Dedifferentiated amniotic fluid mesenchymal stem cell (primary cell): ENCODE results near the gene CR1.
"Not testable (repeated sequence)": the region's sequence is repeated elsewhere in the genome, so short reads cannot be mapped to it uniquely, and the experiment has no call there.

ENCODE experiments used
- DNase-seq: peaks from one replicate; pipeline ENCODE4 v3.0.0-alpha.2; 2016; ENCODE audit errors: extremely low spot score

The CR1 gene

DNA sequence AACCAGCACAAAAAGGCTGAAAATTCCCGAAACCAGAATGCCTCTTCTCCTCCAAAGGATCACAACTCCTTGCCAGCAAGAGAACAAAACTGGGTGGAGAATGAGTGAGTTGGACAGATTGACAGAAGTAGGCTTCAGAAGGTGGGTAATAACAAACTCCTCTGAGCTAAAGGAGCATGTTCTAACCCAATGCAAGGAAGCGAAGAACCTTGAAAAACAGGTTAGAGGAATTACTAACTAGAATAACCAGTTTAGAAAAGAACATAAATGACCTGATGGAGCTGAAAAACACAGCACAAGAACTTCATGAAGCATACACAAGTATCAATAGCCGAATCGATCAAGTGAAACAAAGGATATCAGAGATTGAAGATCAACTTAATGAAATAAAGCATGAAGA is 93.5 kb downstream of the CR1 start:
- not testable (repeated sequence) for DNase-seq

DNA sequence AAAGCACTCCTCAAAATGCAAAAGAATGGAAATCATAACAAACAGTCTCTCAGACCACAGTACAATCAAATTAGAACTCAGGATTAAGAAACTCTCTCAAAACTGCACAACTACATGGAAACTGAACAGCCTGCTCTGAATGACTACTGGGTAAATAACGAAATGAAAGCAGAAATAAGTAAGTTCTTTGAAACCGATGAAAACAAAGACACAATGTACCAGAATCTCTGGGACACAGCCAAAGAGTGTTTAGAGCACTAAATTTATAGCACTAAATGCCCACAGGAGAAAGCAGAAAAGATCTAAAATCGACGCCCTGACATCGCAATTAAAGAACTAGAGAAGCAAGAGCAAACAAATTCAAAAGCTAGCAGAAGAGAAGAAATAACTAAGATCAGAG is 95.2 kb downstream of the CR1 start:
- DNase-seq, result not testable (repeated sequence)

DNA sequence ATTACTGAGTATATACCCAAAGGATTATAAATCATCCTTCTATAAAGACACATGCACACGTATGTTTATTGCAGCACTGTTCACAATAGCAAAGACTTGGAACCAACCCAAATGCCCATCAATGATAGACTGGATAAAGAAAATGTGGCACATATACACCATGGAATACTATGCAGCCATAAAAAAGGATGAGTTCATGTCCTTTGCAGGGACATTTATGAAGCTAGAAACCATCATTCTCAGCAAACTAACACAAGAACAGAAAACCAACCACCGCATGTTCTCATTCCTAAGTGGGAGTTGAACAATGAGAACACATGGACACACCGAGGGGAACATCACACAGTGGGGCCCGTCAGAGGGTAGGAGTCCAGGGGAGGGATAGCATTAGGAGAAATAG is 98.1 kb downstream of the CR1 start:
- DNase-seq, result not testable (repeated sequence)

DNA sequence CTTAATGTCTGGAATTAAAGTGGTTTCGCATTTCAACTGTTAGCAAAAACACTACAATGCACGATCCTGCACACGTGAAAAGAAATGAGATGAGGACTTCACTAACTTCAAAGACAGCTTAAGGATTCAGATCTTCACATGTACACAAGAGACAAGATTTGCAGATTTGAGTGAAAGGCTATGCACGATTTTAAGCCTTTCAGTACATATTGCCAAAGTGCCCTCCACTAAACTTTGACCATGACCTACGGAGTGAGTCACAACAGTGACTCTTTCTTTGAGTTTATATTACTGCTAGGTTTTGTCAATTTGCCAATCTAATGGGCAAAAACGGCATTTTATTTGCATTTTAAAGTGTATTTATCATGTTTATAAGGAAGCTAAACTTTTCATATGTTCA is 107.8 kb downstream of the CR1 start:
- DNase-seq, result no peak

DNA sequence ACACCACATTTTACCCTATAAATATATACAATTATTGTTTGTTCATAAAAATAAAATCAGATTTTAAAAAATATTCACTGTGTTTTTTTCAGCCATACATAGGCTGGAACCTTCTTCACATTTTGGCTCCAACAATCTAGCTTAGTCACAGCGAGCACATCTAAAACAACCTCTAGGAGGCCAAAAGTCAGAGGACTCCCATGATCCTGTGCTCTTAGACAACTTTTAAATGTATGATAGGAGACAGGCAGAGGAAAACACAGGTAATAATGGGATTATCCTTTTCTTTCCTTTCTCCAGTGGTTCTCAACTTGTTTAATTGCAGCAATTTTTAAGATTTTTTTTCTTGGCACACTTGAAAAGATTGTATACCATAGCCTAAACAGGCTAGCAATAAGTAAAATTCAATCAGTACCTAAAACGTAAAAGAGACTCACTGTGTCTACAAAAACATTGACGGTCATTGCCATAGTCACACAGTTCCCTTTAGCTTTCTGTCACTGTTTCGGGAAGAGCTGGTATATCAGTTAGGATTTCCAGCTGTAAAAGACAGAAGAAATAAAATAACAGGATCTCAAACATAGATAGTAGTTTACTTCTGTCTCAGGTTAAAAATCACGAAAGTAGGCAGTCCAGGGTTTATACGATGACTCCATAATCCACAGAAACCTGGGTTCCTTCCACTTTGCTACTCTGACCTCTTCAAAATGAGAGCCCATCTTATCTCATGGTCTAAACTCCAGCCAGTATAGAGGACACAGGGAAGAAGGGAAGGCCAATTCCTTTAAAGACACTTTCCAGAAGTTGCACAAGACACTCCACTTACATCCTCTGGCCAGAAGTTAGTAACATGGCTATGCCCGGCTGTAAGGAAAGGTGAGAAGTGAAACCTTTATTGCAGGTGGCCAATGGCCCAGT is 109.7 kb downstream of the CR1 start:
- no peak for DNase-seq

DNA sequence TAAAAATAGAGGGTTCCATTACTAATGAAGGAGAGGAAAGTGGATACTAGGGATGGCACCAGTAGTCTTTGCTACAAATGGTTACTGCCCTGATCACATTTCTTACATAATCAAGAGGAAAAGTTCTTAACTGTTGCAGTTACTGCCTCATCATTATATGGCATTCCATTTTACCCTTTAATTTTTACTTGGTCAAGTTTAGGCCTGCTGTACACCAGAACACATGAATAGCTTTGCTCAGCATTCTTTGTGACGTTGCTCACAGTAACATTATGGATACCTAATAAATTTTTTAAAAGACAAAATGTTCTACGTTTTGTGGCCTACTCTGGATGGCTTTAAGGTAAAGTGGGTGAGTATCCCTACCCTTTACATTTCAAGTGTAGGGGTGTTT is 110.4 kb downstream of the CR1 start:
- no peak for DNase-seq

DNA sequence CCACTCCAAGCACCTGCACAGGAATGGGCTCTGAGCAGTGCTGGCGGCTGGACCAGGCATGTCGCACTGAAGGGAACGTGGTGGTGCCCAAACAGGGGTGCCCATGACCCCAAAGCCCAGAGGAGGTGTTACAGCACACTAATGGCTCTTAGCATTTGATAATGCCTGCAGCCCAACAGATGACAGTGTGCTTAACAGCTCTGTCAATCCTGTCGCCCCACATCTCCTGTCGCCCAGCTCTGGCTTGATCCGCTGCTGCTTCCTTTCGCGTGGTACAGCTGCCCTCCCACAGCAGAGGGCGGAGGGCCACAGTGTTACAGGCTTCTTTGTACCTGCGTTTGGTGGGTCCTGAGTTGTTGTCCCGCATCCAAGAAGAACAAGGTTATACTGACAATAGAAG is 116.8 kb downstream of the CR1 start:
- DNase-seq, result no peak

DNA sequence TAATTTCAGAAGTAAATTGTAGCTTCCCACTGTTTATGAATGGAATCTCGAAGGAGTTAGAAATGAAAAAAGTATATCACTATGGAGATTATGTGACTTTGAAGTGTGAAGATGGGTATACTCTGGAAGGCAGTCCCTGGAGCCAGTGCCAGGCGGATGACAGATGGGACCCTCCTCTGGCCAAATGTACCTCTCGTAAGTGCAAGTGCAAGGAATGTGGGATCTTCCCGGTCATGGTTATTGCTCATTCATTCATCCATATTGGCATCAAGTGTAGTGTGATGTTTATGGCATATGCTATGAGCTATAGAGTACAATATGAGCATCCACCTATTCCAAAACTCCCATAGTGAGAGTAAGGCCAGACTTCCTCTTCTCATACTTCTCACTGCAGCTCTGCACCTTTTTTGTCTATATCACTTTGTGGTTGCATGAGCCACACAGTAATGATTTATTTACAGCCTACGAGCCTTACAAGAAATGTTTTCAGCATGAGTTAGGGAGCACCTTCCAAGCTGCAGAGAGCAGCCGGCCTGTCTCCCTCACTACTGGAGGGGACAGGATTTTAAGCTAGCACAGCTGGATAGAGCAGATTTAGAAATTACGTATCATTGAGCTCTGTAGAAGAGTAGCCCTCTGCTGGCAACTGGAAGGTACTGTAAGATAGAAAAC is 124.0 kb downstream of the CR1 start:
- DNase-seq, result peak; percentile 66

DNA sequence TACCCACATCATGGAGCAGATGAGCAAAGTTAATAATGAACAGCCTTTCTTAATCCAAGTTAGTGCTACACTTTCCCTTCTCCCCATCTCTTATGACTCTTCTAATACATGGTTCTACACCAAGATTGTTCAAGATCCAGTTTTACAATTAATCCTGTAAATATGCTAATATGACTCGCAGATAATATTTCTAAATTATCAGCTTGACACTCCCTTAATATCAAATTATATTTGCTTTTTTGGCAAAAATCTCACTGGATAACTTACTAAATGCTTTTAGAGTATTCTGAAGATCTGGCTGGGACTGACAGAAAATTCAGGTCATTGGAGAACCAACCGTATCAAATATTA is 124.6 kb downstream of the CR1 start:
- DNase-seq, result no peak

DNA sequence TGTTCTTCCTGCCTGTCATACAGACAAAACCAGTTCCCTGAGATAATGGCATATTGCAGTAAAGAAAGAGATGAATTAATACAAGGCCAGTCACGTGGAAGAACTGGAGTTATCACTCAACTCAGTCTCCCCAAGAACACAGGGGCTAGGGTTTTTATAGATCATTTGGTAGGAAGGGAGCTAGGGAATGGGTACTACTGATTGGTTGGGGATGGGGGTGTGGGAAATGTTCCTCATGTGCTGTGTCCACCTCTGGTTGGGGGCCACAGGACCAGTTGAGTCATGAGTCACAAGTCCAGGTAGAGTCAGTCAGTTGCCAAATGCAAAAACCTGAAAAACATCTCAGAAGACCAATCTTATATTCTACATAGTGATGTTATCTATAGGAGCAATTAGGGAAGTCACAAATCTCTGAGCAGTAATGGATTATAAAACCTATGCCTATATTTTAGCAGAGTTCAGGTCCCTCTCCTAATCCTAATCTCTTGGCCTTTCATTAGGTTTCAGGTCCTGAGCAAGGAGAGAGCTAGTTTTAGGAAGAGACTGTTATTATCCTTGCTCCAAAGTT is 129.6 kb downstream of the CR1 start:
- not testable (repeated sequence) for DNase-seq

DNA sequence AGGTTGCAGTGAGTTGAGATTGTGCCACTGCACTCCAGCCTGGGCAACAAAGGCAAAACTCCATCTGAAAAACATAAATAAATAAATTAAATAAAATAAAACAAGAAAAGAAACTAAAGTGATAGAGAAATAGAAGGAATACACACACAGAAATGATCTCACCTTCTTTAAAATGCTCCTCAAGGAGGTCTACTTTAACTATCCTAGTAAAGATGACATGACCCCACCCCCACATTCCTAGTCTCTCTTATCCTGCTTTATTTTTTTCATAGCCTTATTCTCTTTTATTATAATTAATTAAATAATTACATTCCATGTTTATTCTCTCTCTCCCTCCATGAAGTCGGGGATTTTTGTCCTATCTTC is 131.0 kb downstream of the CR1 start:
- DNase-seq, result no peak

DNA sequence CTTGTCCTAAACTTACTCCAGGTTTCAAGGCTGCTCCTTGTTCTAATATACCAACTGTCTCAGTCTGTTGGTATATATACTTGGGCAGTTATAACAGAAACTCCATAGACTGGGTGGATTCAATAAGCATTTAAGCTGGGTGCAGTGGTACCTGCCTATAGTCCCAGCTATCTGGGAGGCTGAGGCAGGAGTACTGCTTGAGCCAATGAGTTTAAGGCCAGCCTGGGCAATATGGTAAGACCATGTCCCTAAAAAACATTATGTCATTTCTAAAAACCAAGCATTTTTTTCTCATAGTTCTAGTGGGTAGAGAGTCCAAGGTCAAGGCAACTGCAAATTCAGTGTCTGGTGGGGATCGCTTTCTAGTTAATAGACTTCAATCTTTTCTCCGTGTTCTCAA is 131.5 kb downstream of the CR1 start:
- no peak for DNase-seq

DNA sequence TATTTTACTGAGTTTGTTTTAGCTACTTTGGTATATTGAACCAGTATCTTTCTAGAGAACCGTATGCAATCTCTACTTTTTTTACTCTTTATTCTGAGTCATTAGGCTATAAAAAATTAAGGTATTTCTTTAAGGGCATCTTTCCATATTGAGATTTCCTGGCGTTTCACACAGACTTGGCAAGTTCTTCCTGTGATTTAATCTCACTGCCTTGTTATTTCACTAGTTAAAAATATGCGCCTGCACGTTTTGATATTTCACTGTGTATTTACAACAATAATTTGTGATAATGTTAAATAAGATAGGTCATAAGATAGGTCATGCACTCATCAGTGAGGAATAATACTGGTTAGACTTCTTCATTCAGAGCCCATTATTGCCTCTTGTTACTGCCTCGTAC is 132.8 kb downstream of the CR1 start:
- DNase-seq, result no peak

DNA sequence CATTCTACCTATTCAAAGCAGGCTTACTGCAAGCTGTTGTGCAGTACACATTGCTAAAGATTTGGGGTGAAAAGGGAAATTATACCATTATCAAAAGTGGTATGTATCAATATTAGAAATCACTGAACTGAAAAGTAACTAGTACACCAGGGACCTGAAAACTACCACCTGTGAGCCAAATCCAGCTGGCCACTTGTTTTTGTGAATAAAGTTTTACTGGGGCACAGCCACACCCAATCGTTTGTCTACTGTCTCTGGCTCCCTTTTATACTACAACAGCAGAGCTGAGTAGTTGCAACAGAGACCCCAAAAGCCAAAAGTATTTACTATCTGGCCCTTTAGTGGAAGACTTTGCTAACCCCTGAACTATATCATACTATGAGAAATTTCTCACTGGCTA is 135.2 kb downstream of the CR1 start:
- no peak for DNase-seq

DNA sequence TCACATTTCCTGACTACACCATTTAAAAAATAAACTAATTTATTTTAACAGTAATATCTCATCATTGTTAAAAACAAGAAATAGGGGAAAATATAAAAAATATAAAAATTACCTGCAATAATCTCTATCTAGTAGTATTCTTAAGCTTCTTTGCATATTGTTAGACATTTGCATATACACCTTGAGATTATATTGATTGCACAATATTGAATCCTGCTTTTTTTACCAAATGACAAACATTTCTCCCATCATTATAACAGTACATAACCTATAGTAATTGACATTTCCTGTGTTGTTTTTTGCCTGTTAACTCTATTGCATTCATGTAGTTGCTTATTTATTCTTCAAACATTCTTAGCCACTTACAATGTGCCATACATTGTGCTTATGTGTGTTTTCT is 137.3 kb downstream of the CR1 start:
- DNase-seq, result no peak

DNA sequence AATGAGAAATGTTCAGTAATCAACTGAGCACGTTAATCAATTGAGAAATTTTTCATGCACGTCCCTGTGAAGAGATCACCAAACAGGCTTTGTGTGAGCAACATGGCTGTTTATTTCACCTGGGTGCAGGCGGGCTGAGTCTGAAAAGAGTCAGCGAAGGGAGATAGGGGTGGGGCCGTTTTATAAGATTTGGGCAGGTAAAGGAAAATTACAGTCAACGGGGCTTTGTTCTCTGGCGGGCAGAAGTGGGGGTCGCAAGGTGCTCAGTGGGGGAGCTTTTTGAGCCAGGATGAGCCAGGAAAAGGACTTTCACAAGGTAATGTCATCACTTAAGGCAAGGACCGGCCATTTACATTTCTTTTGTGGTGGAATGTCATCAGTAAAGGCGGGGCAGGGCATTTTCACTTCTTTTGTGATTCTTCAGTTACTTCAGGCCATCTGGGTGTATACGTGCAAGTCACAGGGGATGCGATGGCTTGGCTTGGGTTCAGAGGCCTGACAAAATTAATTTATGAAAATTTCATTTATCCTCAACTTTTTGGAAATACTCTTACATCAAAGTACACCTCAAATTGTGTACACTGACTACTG is 137.8 kb downstream of the CR1 start:
- not testable (repeated sequence) for DNase-seq

DNA sequence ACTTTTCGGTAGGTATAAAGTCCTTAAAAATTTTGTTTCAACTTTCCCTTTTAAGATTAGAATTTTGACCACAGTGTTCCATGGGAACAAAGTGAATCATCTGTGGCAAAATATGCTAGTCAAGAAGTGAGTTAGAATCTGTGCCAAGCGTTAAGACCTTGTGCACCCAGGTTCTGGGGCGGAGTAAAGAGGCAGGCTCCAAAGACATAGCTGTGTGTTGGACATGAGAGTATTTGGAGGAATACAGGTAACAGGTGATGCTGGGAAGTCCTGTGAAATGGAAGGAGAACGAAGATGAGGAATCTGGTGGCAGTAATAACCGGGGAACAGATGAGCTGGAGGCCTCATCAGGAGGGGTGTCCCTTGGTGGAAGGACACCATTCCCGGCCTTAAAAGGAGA is 138.3 kb downstream of the CR1 start:
- DNase-seq, result not testable (repeated sequence)

DNA sequence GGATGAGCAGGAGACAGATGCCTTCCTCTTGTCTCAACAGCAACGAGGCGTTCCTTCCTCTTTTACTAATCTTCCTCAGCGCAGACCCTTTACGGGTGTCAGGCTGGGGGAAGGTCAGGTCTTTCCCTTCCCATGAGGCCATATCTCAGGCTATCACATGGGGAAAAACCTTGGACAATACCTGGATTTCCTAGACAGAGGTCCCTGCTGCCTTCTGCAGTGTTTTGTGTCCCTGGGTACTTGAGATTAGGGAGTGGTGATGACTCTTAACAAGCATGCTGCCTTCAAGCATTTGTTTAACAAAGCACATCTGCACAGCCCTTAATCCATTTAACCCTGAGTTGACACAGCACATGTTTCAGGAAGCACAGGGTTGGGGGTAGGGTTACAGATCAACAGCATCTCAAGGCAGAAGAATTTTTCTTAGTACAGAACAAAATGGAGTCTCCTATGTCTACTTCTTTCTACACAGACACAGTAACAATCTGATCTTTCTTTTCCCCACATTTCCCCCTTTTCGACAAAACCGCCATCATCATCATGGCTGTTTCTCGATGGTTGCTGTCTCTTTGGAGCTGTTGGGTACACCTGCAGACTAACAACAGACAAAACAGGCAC is 139.7 kb downstream of the CR1 start:
- not testable (repeated sequence) for DNase-seq

DNA sequence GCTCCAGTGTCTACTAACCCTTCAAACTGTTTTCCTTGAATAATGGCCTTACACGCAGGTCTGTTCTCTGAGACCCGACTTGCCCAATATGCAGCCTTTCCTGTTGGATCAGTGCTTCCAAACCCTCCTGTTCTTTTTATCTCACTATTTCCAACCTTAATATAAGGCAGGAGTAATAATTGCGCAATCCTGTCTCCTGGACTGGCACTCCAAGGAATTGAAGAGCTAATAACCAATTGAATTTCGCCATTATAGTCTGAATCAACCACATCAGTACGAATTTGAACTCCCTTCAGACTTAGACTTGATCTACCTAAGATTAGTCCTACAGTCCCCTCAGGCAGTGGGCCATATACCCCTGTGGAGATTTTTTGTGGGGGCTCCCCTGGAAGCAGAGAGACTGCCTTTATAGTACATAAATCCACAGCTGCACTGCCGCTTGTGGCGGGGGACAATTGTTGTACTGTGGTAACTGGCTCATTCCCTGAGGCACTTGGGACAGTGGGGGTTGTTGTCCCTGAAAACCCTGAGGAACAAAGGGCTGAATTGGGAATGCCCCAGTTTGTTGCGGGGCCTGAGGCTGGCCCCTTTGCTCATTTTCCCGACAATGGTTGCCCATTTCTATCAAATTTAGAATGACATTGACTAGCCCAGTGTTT is 142.7 kb downstream of the CR1 start:
- not testable (repeated sequence) for DNase-seq

DNA sequence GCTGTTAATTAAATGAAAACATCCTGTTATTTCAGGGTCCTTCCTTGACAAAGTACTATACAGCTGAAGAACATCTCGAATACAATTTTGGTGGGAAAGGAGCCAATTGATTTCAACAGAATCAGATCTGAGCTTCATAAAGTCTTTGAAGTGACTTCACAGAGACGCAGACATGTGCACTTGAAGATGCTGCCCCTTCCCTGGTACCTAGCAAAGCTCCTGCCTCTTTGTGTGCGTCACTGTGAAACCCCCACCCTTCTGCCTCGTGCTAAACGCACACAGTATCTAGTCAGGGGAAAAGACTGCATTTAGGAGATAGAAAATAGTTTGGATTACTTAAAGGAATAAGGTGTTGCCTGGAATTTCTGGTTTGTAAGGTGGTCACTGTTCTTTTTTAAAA is 143.4 kb downstream of the CR1 start:
- not testable (repeated sequence) for DNase-seq

DNA sequence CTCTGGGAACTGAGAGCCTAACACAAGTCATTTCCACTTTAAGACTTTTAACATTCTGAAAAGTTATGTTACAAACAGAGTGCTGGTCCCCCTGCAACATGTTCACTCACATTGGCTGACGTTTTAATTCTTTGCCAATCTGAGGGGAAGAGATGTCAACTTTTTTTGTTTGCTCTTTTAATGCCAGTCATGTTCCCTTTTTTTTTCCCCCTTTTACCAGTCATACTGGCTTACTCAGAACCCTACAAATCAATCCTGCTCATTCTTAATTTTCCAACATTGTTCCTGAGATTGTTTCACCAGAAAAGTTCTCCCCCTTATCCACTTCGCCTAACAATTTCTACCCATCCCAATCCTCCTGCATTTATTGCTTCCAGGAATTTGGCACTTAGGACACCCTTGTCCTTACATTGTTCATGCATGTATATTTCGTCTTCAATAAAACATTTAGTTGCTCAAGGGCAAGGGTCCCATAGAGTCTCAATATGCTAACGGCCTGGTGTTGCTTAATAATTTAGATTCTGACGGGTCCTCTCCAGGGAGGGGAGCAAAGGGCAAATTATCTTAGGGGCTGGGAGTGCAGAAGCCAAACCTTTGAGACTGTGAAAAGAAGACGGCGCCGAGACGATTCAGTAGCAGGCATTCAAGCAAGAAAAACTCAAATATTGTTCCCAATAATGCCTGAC is 148.4 kb downstream of the CR1 start:
- DNase-seq, result no peak
